ENCODE measurements around the gene LHFPL3. TPM values are rescaled to one million over a fixed set of nuclear protein-coding genes. Genes with fewer than 3 reads are reported as not detected.

LHFPL3 gene
- total and polyA plus RNA-seq, 2 of the 13 experiments (the other 11 are each of a cell fraction or from before 2014, with no cell fraction given): not detected

- no peaks in the 10 kb centered on the region for H3K4me1 ChIP-seq (ENCODE audit: insufficient read depth, low read length)
- H3K79me2 ChIP-seq (ENCODE audit: insufficient read depth, low read length): no peaks in the 10 kb centered on the region
- no peak for ATAC-seq
- POLR2A ChIA-PET: no interaction called here
- H3K36me3 ChIP-seq (replicated peaks in 1 of 2; ENCODE audit: control insufficient read depth in 1 of 2, insufficient read depth in 2 of 2, low read length in 2 of 2): no peaks in the 10 kb centered on the region
- H3K4me3 ChIP-seq (replicated peaks in 1 of 3; ENCODE audit: insufficient read depth in 1 of 3, low read depth in 2 of 3, low read length in 3 of 3): no peak overlapping the region
- no peak overlapping the region for H3K9ac ChIP-seq (ENCODE audit: insufficient read depth, low read depth, low read length)
- intact Hi-C loops (cut with micrococcal nuclease; ENCODE audit: unreplicated experiment): no loop called here
- in situ Hi-C loops (cut with HindIII; ENCODE audit: extremely low pct_ligation_motif_present, low pct_unique_long_range_greater_than_20kb): no loop called here
- no peaks in the 10 kb centered on the region for H4K20me1 ChIP-seq (ENCODE audit: insufficient read depth, low read length)
- whole genome bisulfite sequencing (ENCODE audit: low lambda C conversion rate): 0% methylated on average over 1 of the region's 1 CpG
- no peak overlapping the region for H2AFZ ChIP-seq (ENCODE audit: low read length)
- no peak overlapping the region for H3K27ac ChIP-seq (ENCODE audit: extremely low read length, insufficient read depth, low read length)
- no peak overlapping the region for H3K4me2 ChIP-seq (ENCODE audit: low read depth, low read length)
- DNase-seq (ENCODE audit: low spot score): no peak
- CTCF ChIA-PET (ENCODE audit: low intra/inter-chr PET ratio, low total read pairs): no interaction called here
- FAIRE-seq: no peak
- H3K27me3 ChIP-seq (ENCODE audit: control insufficient read depth in 1 of 2, insufficient read depth in 2 of 2, low read length in 2 of 2): no peaks in the 10 kb centered on the region
- H3K9me3 ChIP-seq (ENCODE audit: low read length): no peaks in the 10 kb centered on the region
- no TSS peak for BruUV-seq (replicated peaks)
- TF ChIP-seq ZNF17 (CRISPR knock-in tag; IDR thresholded peaks at IDR 0.05): no peak
- no peak for TF ChIP-seq NFIC (IDR thresholded peaks at IDR 0.05; ENCODE audit: low read length)
- TF ChIP-seq TBL1XR1 (IDR thresholded peaks at IDR 0.05; ENCODE audit: borderline replicate concordance, low read length, partially characterized antibody): no peak
- no peak for TF ChIP-seq ERF (CRISPR knock-in tag; IDR thresholded peaks at IDR 0.05)
- no peak for TF ChIP-seq ZBTB3 (CRISPR knock-in tag; IDR thresholded peaks at IDR 0.05; ENCODE audit: borderline replicate concordance, low read depth)
- no peak for TF ChIP-seq HIC2 (CRISPR knock-in tag; IDR thresholded peaks at IDR 0.05; ENCODE audit: low read depth)
- no peak for TF ChIP-seq ZNF138 (CRISPR knock-in tag; IDR thresholded peaks at IDR 0.05; ENCODE audit: low read depth)
Observed at GRCh38 chr7:104629408-104629807, 301.0 kb downstream of the LHFPL3 start.

- intact Hi-C loops (cut with micrococcal nuclease; ENCODE audit: unreplicated experiment): loop anchor here (5.0 kb wide), 1 partner anchor 277 kb away; no protein-coding TSS in a partner anchor
Observed at GRCh38 chr7:104640506-104640905, 312.1 kb downstream of the LHFPL3 start.

More at GRCh38 chr7:104640506-104640905, 312.1 kb downstream of the LHFPL3 start:
- Histone ChIP-seq H3K9me3 (ENCODE audit: low read length) (no peaks in the 10 kb centered on the region), H3K4me3 (replicated peaks in 1 of 3; ENCODE audit: insufficient read depth in 1 of 3, low read depth in 2 of 3, low read length in 3 of 3) (no peak overlapping the region), H3K9ac (ENCODE audit: insufficient read depth, low read depth, low read length) (no peak overlapping the region), H3K27ac (ENCODE audit: extremely low read length, insufficient read depth, low read length) (no peak overlapping the region), H3K4me1 (ENCODE audit: insufficient read depth, low read length) (no peaks in the 10 kb centered on the region), H3K36me3 (replicated peaks in 1 of 2; ENCODE audit: control insufficient read depth in 1 of 2, insufficient read depth in 2 of 2, low read length in 2 of 2) (no peaks in the 10 kb centered on the region), H3K27me3 (ENCODE audit: control insufficient read depth in 1 of 2, insufficient read depth in 2 of 2, low read length in 2 of 2) (peaks cover 0 to 7% of the 10 kb centered on the region in 2 experiments; a peak in 2 of 5 replicates), H3K4me2 (ENCODE audit: low read depth, low read length) (no peak overlapping the region), H2AFZ (ENCODE audit: low read length) (no peak overlapping the region), H3K79me2 (ENCODE audit: insufficient read depth, low read length) (no peaks in the 10 kb centered on the region), H4K20me1 (ENCODE audit: insufficient read depth, low read length) (no peaks in the 10 kb centered on the region)
- FAIRE-seq (no peak), ATAC-seq (no peak), DNase-seq (ENCODE audit: low spot score) (no peak)
- CTCF ChIA-PET (ENCODE audit: low intra/inter-chr PET ratio, low total read pairs): no interaction called here
- in situ Hi-C loops (cut with HindIII; ENCODE audit: extremely low pct_ligation_motif_present, low pct_unique_long_range_greater_than_20kb): loop anchor here (5.0 to 10.0 kb wide), 2 partner anchors 207 to 274 kb away; no protein-coding TSS in a partner anchor
- 65% methylated on average over 4 of the region's 4 CpGs for whole genome bisulfite sequencing (ENCODE audit: low lambda C conversion rate)
- BruUV-seq (replicated peaks): no TSS peak
- POLR2A ChIA-PET: no interaction called here
- no peak for TF ChIP-seq SNAPC2 (CRISPR knock-in tag; IDR thresholded peaks at IDR 0.05)
- TF ChIP-seq PRPF4 (IDR thresholded peaks at IDR 0.05; ENCODE audit: low read depth, low read length, poor library complexity, severe bottlenecking): no peak
- no peak for TF ChIP-seq FOSL1 (CRISPR knock-in tag; IDR thresholded peaks at IDR 0.05; ENCODE audit: borderline replicate concordance)
